K562 (cell line): ENCODE measurements around the gene DTNB. TPM values are rescaled to one million over a fixed set of nuclear protein-coding genes. Genes with fewer than 3 reads are reported as not detected.
A peak's percentile ranks its signal among the peaks of the same experiment; 100 is the strongest.

Experiments
- COPS2 ChIP-seq: fragments of 450-650 bp; conservative IDR thresholded peaks from 2 replicates; pipeline ENCODE4 v1.6.1; 2016; ENCODE audit warnings: mild to moderate bottlenecking, moderate library complexity
- CXXC5 ChIP-seq: fragments of 250-450 bp; sonication (Bioruptor Pico); IDR thresholded peaks from 2 replicates; pipeline ENCODE4 v1.8.0; 2022; ENCODE audit warnings: inconsistent platforms, mild to moderate bottlenecking, moderate library complexity
- DPF2 ChIP-seq: fragments of 450-650 bp; IDR thresholded peaks from 2 replicates; pipeline ENCODE4 v1.6.1; 2016
- EGR1 ChIP-seq: fragments of 450-650 bp; conservative IDR thresholded peaks from 2 replicates; pipeline ENCODE4 v1.6.1; 2017; ENCODE audit warnings: mild to moderate bottlenecking
- FOS ChIP-seq: IDR thresholded peaks from 3 replicates; pipeline ENCODE4 v1.6.1; 2011; ENCODE audit not compliant: insufficient read length; ENCODE audit errors: extremely low read depth
- GABPA ChIP-seq: fragments of 200-800 bp; sonication (Bioruptor generic); conservative IDR thresholded peaks from 2 replicates; pipeline ENCODE4 v1.6.1; 2016; ENCODE audit warnings: low read depth, missing genetic modification characterization, missing compliant biosample characterization
- HNRNPK ChIP-seq: fragments of 200-400 bp; formaldehyde crosslinking; IDR thresholded peaks from one replicate; pipeline ENCODE4 v1.6.1; 2018; ENCODE audit warnings: mild to moderate bottlenecking, low read depth, low read length; ENCODE audit not compliant: poor library complexity, severe bottlenecking
- KLF13 ChIP-seq: fragments of 450-650 bp; IDR thresholded peaks from 2 replicates; pipeline ENCODE4 v1.6.1; 2016; ENCODE audit warnings: missing genetic modification characterization, low read depth, mild to moderate bottlenecking, missing compliant biosample characterization, moderate library complexity, borderline replicate concordance
- L3MBTL2 ChIP-seq: fragments of 450-650 bp; IDR thresholded peaks from 2 replicates; pipeline ENCODE4 v1.6.1; 2016; ENCODE audit warnings: mild to moderate bottlenecking, moderate library complexity
- MAZ ChIP-seq, 2 experiments: fragments of 450-650 bp in 1 of 2; sonication (generic) in 1 of 2; formaldehyde crosslinking; IDR thresholded peaks in 1 of 2; conservative IDR thresholded peaks in 1 of 2; 2 replicates each; pipeline versions ENCODE4 v1.4.0 to v1.5.0; 2020; ENCODE audit warnings: mild to moderate bottlenecking in 1 of 2, missing genetic modification reagents in 1 of 2
- MTA3 ChIP-seq: fragments of 450-650 bp; formaldehyde crosslinking; IDR thresholded peaks from 2 replicates; pipeline ENCODE4 v1.6.1; 2017; ENCODE audit warnings: mild to moderate bottlenecking, borderline replicate concordance
- NFIX ChIP-seq: fragments of 250-450 bp; sonication (Bioruptor Pico); IDR thresholded peaks from 2 replicates; pipeline ENCODE4 v1.4.0; 2020; ENCODE audit warnings: low read depth, mild to moderate bottlenecking, moderate library complexity
- POLR2A ChIP-seq: fragments of 450-650 bp; conservative IDR thresholded peaks from 2 replicates; pipeline ENCODE4 v1.6.1; 2016
- RAD21 ChIP-seq, 2 experiments: fragments of 250-450 bp in 1 of 2; fragments of 450-650 bp in 1 of 2; sonication (Bioruptor Pico) in 1 of 2; formaldehyde crosslinking in 1 of 2; IDR thresholded peaks in 1 of 2; conservative IDR thresholded peaks in 1 of 2; 2 replicates each; pipeline versions ENCODE4 v1.4.0 to v1.8.0; 2020 to 2022; ENCODE audit warnings: mild to moderate bottlenecking in 2 of 2, moderate library complexity in 1 of 2
- RBFOX2 ChIP-seq: fragments of 200-400 bp; formaldehyde crosslinking; IDR thresholded peaks from 2 replicates; pipeline ENCODE4 v1.6.1; 2017; ENCODE audit warnings: low read depth, mild to moderate bottlenecking, low read length, moderate library complexity
- RFX1 ChIP-seq: fragments of 450-650 bp; IDR thresholded peaks from 2 replicates; pipeline ENCODE4 v1.6.1; 2016; ENCODE audit warnings: mild to moderate bottlenecking, moderate library complexity
- TEAD1 ChIP-seq, 2 experiments: fragments of 450-650 bp in 1 of 2; sonication (generic) in 1 of 2; formaldehyde crosslinking; IDR thresholded peaks; 2 replicates each; pipeline versions ENCODE4 v1.4.0 to v1.8.0; 2020 to 2022; ENCODE audit warnings: mild to moderate bottlenecking in 2 of 2, missing genetic modification reagents in 1 of 2
- XRCC5 ChIP-seq: fragments of 200-400 bp; formaldehyde crosslinking; IDR thresholded peaks from 2 replicates; pipeline ENCODE4 v1.6.1; 2017; ENCODE audit warnings: low read depth, mild to moderate bottlenecking, low read length
- ZBTB40 ChIP-seq, 2 experiments: fragments of 450-650 bp in 1 of 2; sonication (generic) in 1 of 2; formaldehyde crosslinking in 1 of 2; IDR thresholded peaks; 2 replicates each; pipeline versions ENCODE4 v1.7.1 to v1.9.0; 2016 to 2022; ENCODE audit warnings: inconsistent platforms in 1 of 2, mild to moderate bottlenecking in 1 of 2, missing genetic modification reagents in 1 of 2
- ZNF143 ChIP-seq: sonication (generic); formaldehyde crosslinking; IDR thresholded peaks from 2 replicates; pipeline ENCODE4 v1.9.0; 2022; ENCODE audit warnings: mild to moderate bottlenecking, missing genetic modification reagents
- ZNF3 ChIP-seq: fragments of 250-450 bp; sonication (Bioruptor Pico); IDR thresholded peaks from 2 replicates; pipeline ENCODE4 v1.5.0; 2021; ENCODE audit warnings: mild to moderate bottlenecking, moderate library complexity
- polyA plus RNA-seq, 8 experiments: library from polyadenylated mRNA; depleted of rRNA in 4 of 8; stranded (reverse) in 5 of 8; unstranded in 3 of 8; fragments of >200 nt; fragmentation: Nextera tagmentation in 2 of 8; fragmentation: Illumina TruSeq in 1 of 8; extraction: Ambion mirVana in 2 of 8; extraction: Trizol in 1 of 8; gene quantifications; 2 replicates each; pipeline versions ENCODE4 v1.2.1 to v1.2.3, GENCODE V29; 2011 to 2014; ENCODE audit warnings: inconsistent platforms in 1 of 8, missing spikeins in 1 of 8
- total RNA-seq, 7 experiments: library from RNA; depleted of rRNA in 6 of 7; stranded (reverse); fragments of >200 nt in 6 of 7; fragmentation: Illumina TruSeq in 2 of 7; extraction: Trizol in 2 of 7; gene quantifications; 2 replicates each; pipeline versions ENCODE4 v1.2.1 to v1.2.3, GENCODE V29; 2011 to 2021; ENCODE audit warnings: low replicate concordance in 1 of 7

DTNB gene
- total and polyA plus RNA-seq, 9 of the 15 experiments (the other 6 are each of a cell fraction or from before 2014, with no cell fraction given): 0.18 to 2.0 (median 0.77) TPM; not detected in 2

DNA sequence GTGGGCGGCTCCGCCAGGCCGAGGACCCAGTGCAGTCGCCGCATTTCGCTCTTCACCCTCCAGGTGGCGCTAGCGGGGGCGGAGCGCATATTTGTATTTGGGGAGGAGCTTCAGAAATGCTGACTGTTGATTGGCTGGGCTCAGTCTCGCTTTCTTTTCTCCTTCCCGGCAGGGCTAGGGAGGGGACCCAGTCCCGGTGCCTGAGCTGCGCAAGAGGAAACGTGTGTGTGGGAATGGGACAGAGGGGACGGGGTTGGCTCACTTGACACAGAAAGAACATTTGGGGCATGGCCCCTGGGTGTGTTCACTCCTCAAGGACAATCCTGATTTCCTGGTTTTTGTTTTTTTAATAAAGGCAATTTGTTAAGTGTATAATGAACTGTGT, 311.3 kb downstream of the DTNB start (continued):
- TF ChIP-seq TEAD1 (CRISPR knock-in tag; IDR thresholded peaks at IDR 0.05) (peak in 1 of 2 experiments; percentile 78; a peak in 1 of 4 replicates), CXXC5 (peak; percentile 51), MAZ (CRISPR knock-in tag; conservative IDR thresholded peaks at IDR 0.05 in 1 of 2, IDR thresholded peaks at IDR 0.05 in 1 of 2) (peak in 1 of 2 experiments; percentile 54; a peak in 2 of 4 replicates), ZBTB40 (IDR thresholded peaks at IDR 0.05) (peak; percentile 25; the same call in 1 of the 2 replicates), ZBTB40 (CRISPR knock-in tag; IDR thresholded peaks at IDR 0.05) (no peak), NFIX (CRISPR knock-in tag) (no peak), L3MBTL2 (peak; percentile 61; the same call in 1 of the 2 replicates), FOS (peak; percentile 10), RFX1 (no peak), RBFOX2 (peak; percentile 65), DPF2 (no peak), HNRNPK (no peak), ZNF3 (CRISPR knock-in tag) (no peak), RAD21 (CRISPR knock-in tag; conservative IDR thresholded peaks at IDR 0.05 in 1 of 2, IDR thresholded peaks at IDR 0.05 in 1 of 2) (peak; percentile 21 to 37; a peak in 3 of 4 replicates), KLF13 (tag) (peak; percentile 77; the same call in 1 of the 2 replicates), MTA3 (0 out of 2 replicates have a peak, but pooled peaks have one; percentile 37), COPS2 (no peak), XRCC5 (peak; percentile 83; the same call in 1 of the 2 replicates), GABPA (peak; percentile 29; the same call in 1 of the 2 replicates), EGR1 (peak; percentile 70), ZNF143 (no peak), POLR2A (peak; percentile 71)
